ENCODE results near the gene MAPKAPK5.

MAPKAPK5 gene

DNA sequence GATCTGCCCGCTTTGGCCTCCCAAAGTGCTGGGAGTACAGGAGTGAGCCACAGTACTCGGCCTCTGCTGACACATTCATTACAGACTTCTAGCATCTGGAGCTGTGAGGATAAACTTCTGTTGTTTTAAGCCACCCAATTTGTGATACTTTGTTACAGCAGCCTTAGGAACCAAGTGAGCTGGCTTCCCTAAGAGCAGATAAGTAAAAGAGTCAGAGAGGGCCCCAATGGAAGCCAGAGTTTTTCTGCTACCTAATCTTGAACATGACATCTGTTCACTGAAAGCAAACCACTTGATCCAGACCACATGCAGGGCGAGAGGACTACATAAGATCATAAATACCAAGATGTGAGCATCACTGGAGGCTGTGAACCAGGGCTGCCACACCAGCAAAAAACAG is 3.7 kb upstream of the MAPKAPK5 start:
- no peak for TF ChIP-seq CTCF (conservative IDR thresholded peaks at IDR 0.05)
- H3K27ac ChIP-seq: no peak overlapping the region

DNA sequence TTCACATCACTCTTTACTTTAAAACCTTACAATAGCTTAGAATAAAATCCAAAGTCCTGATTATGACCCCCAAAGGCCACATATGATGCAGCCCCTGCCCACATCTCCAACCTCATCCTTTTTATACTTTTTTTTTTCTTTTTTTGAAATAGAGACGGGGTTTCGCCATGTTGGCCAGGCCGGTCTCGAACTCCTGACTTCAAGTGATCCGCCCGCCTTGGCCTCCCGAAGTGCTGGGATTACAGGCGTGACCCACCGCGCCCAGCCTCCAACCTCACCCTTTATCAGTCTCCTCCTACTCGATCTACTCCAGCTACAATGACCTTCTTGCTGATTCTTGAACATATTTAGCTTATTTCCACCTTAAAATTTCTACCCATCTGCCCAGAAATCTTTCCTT is 1.2 kb upstream of the MAPKAPK5 start:
- peak overlapping the region; percentile 97 for H3K27ac ChIP-seq
- TF ChIP-seq CTCF (conservative IDR thresholded peaks at IDR 0.05): no peak

DNA sequence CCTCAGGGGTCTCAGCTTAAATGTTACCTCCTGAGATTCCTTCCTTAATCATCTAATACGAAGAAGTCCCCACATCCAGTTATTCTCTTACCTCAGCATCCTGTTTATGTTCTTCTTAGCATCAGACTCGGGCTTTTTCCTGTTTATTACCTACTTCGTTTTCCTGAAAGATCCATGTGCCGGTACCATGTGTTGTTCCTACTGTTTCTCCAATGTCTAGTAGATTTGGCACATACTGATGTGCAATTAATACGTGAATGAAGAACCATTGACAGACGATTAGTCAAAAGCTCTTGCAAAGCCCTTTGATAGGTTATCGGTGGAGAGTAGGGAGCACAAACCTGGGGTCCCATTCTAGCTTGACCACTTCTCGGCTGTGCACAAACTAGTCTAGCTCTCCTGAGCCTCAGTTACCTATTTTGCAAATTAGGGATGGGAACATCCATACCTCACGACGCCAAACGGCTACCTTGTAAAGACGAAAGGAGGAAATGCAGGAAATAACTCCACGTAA is 735 bp upstream of the MAPKAPK5 start:
- TF ChIP-seq CTCF (conservative IDR thresholded peaks at IDR 0.05): no peak
- peak overlapping the region; percentile 97 for H3K27ac ChIP-seq

- TF ChIP-seq CTCF (conservative IDR thresholded peaks at IDR 0.05): no peak
- peak overlapping the region; percentile 97 for H3K27ac ChIP-seq
These were observed 748 bp downstream of the MAPKAPK5 start for GRCh38 chr12:111842556-111843396.

DNA sequence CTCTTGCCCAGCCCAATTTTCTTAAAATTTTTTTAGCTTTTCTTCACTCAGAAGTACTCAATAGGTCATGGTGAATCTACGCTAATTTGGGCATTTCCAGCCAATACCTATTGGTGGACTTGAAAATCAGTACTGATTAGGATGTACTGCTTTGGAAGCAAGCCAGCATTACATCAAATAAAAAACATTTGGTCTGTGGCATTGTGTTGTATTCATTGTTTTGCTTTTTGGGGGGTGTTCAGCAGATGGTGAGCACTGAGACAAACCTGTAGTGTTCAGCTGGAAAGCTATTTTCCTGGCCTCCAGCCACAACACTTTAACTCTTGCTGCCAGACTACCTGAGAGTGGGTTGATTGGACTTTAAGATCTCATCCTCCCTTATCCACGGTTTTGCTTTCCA is 4.0 kb downstream of the MAPKAPK5 start:
- no peak for TF ChIP-seq CTCF (conservative IDR thresholded peaks at IDR 0.05)
- 0 out of 2 replicates have a peak overlapping the region, but pooled peaks have one; percentile 3 for H3K27ac ChIP-seq

GRCh38 chr12:111850526-111850925 is 8.5 kb downstream of the MAPKAPK5 start:
- no peak for TF ChIP-seq CTCF (conservative IDR thresholded peaks at IDR 0.05)
- H3K27ac ChIP-seq: peak overlapping the region; percentile 94

DNA sequence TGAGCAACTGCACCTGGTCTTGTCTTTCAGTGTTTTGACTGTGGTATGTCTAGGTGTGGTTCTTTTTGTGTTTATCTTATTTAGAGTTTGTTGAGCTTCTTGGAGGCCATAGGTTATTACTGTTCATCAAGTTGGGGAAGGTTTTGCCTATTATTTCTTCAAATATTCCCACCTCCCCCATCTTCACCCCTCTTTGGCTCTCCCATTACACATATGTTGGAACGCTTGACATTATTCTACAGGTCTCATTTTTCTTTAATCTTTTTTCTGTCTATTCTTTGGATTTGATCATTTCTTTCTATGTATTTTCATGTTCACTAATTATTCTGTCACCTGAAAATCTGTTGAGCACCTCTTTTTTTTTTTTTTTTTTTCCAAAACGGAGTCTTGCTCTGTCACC is 16.2 kb downstream of the MAPKAPK5 start:
- TF ChIP-seq CTCF (conservative IDR thresholded peaks at IDR 0.05): no peak
- no peak overlapping the region for H3K27ac ChIP-seq
